Measurements from ENCODE around the gene JUNB. TPM values are rescaled to one million over a fixed set of nuclear protein-coding genes. Genes with fewer than 3 reads are reported as not detected.
A peak's percentile ranks its signal among the peaks of the same experiment; 100 is the strongest.

The JUNB gene
- total and polyA plus RNA-seq, 10 of the 15 experiments (the other 5 are each of a cell fraction or from before 2014, with no cell fraction given) = 0.55 to 144 (median 68.3) TPM

GRCh38 chr19:12777217-12778016 is 13.9 kb upstream of the JUNB start (continued):
- TF ChIP-seq LARP7 (IDR thresholded peaks at IDR 0.05) = 0 out of 2 replicates have a peak, but pooled peaks have one; percentile 35
- TF ChIP-seq RAD21 (IDR thresholded peaks at IDR 0.05; ENCODE audit: insufficient read depth, low read depth, low read length) = peak; percentile 89
- peak; percentile 37 for TF ChIP-seq E2F8 (IDR thresholded peaks at IDR 0.05; ENCODE audit: low read depth, partially characterized antibody)
- no peak for TF ChIP-seq ATF7 (IDR thresholded peaks at IDR 0.05; ENCODE audit: low read depth)
- TF ChIP-seq MTA2 (IDR thresholded peaks at IDR 0.05; ENCODE audit: low read depth) = peak; percentile 54; the same call in 1 of the 2 replicates
- no peak for TF ChIP-seq SPI1 (IDR thresholded peaks at IDR 0.05; ENCODE audit: borderline replicate concordance, insufficient read depth, low read depth, low read length)
- TF ChIP-seq RB1 (IDR thresholded peaks at IDR 0.05; ENCODE audit: borderline replicate concordance) = peak; percentile 76; the same call in 1 of the 2 replicates
- no peak for TF ChIP-seq HDAC2 (IDR thresholded peaks at IDR 0.05)
- no peak for TF ChIP-seq STAT3 (IDR thresholded peaks at IDR 0.05; ENCODE audit: low read depth, low read length)
- no peak for TF ChIP-seq ZNF592 (IDR thresholded peaks at IDR 0.05)
- peak; percentile 68 for TF ChIP-seq NKRF (conservative IDR thresholded peaks at IDR 0.05)
- no peak for TF ChIP-seq TCF7 (IDR thresholded peaks at IDR 0.05; ENCODE audit: borderline replicate concordance)
- peak; percentile 74; the same call in 1 of the 2 replicates for TF ChIP-seq STAT1 (conservative IDR thresholded peaks at IDR 0.05)
- TF ChIP-seq POU2F2 (IDR thresholded peaks at IDR 0.05; ENCODE audit: borderline replicate concordance, low read depth, low read length) = no peak
- TF ChIP-seq YY1 (IDR thresholded peaks at IDR 0.05; ENCODE audit: low read depth, low read length) = peak; percentile 82
- peak; percentile 23; the same call in 1 of the 2 replicates for TF ChIP-seq DPF2 (IDR thresholded peaks at IDR 0.05)
- TF ChIP-seq ELK1 (IDR thresholded peaks at IDR 0.05; ENCODE audit: low read depth, low read length) = no peak
- TF ChIP-seq MEF2A (IDR thresholded peaks at IDR 0.05; ENCODE audit: insufficient read depth, low read depth, low read length) = peak; percentile 40; the same call in 1 of the 2 replicates
- no peak for TF ChIP-seq EP300 (IDR thresholded peaks at IDR 0.05; ENCODE audit: borderline replicate concordance in 1 of 2, control insufficient read depth in 1 of 2, low read depth in 2 of 2, low read length in 2 of 2)
- TF ChIP-seq SP1 (IDR thresholded peaks at IDR 0.05; ENCODE audit: low read depth, low read length) = peak; percentile 22

Measured in GM12878 (cell line).